RWPE2 (cell line): Measurements from ENCODE around the gene ADISSP.
A peak's percentile ranks its signal among the peaks of the same experiment; 100 is the strongest.

ENCODE experiments used
- ATAC-seq: fragments of 200-7000 bp; cut with Tn5 transposase; 3 replicates; pipeline ENCODE4 v1.9.1; 2021; ENCODE audit warnings: low read depth
- DNase-seq: peaks from one replicate; pipeline ENCODE4 v3.0.0-alpha.2; 2020; ENCODE audit warnings: low spot score
- H3K27ac ChIP-seq: fragments of 450-650 bp; 2 replicates; pipeline ENCODE4 v1.5.1; 2017; ENCODE audit warnings: mild to moderate bottlenecking; ENCODE audit not compliant: poor library complexity, severe bottlenecking
- H3K27me3 ChIP-seq: fragments of 250-450 bp; sonication (Bioruptor Pico); 2 replicates; pipeline ENCODE4 v1.5.1; 2021; ENCODE audit warnings: mild to moderate bottlenecking, moderate library complexity; ENCODE audit not compliant: insufficient read depth, poor library complexity, severe bottlenecking
- H3K36me3 ChIP-seq: fragments of 250-450 bp; sonication (Bioruptor Pico); 2 replicates; pipeline ENCODE4 v1.5.1; 2020; ENCODE audit warnings: low read depth, mild to moderate bottlenecking, moderate library complexity
- H3K4me1 ChIP-seq: fragments of 250-450 bp; sonication (Bioruptor Pico); 2 replicates; pipeline ENCODE4 v1.5.1; 2021; ENCODE audit warnings: mild to moderate bottlenecking, moderate library complexity; ENCODE audit not compliant: insufficient read depth, poor library complexity, severe bottlenecking
- H3K4me3 ChIP-seq: fragments of 250-450 bp; sonication (Bioruptor Pico); 2 replicates; pipeline ENCODE4 v1.5.1; 2021; ENCODE audit warnings: mild to moderate bottlenecking, moderate library complexity; ENCODE audit not compliant: severe bottlenecking
- H3K9me3 ChIP-seq: fragments of 250-450 bp; sonication (Bioruptor Pico); 2 replicates; pipeline ENCODE4 v1.5.1; 2021; ENCODE audit warnings: mild to moderate bottlenecking, moderate library complexity; ENCODE audit not compliant: severe bottlenecking
- CTCF ChIP-seq: fragments of 450-650 bp; IDR thresholded peaks from one replicate; pipeline ENCODE4 v1.5.1; 2017; ENCODE audit warnings: mild to moderate bottlenecking, moderate library complexity; ENCODE audit not compliant: poor library complexity, severe bottlenecking

Gene ADISSP

DNA sequence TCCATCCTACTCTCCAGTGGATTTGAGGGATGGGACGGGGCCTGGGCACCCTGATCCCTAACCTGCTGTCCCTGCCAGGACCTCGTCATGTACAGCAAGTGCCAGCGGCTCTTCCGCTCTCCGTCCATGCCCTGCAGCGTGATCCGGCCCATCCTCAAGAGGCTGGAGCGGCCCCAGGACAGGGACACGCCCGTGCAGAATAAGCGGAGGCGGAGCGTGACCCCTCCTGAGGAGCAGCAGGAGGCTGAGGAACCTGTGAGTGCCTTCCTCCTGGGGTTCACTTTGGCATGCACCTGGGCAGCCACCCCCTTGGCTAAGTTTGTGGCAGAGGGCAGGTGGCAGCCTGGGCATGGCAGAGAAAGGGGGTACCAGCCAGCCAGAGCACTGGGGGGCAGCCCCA lies 34.3 kb upstream of the ADISSP start:
- DNase-seq (no peak), ATAC-seq (no peak)
- H3K4me3 ChIP-seq = no peak overlapping the region
- H3K27ac ChIP-seq = no peak overlapping the region
- no peak for TF ChIP-seq CTCF
- no peaks in the 10 kb centered on the region for H3K27me3 ChIP-seq
- no peaks in the 10 kb centered on the region for H3K9me3 ChIP-seq
- H3K36me3 ChIP-seq = peaks cover 96% of the 10 kb centered on the region
- H3K4me1 ChIP-seq = peaks cover 35% of the 10 kb centered on the region

GRCh38 chr20:3801299-3801698 lies 33.7 kb upstream of the ADISSP start:
- H3K4me1 ChIP-seq = peaks cover 30% of the 10 kb centered on the region
- ATAC-seq (no peak), DNase-seq (no peak)
- no peak for TF ChIP-seq CTCF
- H3K36me3 ChIP-seq = peaks cover 95% of the 10 kb centered on the region
- H3K9me3 ChIP-seq = no peaks in the 10 kb centered on the region
- peak overlapping the region; percentile 74 for H3K27ac ChIP-seq
- H3K4me3 ChIP-seq = no peak overlapping the region
- no peaks in the 10 kb centered on the region for H3K27me3 ChIP-seq

- DNase-seq (peak; percentile 68), ATAC-seq (no peak)
- no peaks in the 10 kb centered on the region for H3K9me3 ChIP-seq
- H3K4me1 ChIP-seq = peaks cover 25% of the 10 kb centered on the region
- TF ChIP-seq CTCF = no peak
- H3K27me3 ChIP-seq = no peaks in the 10 kb centered on the region
- H3K27ac ChIP-seq = peak overlapping the region; percentile 74
- peaks cover 91% of the 10 kb centered on the region for H3K36me3 ChIP-seq
- H3K4me3 ChIP-seq = no peak overlapping the region
Observed at GRCh38 chr20:3800878-3801260, 33.3 kb upstream of the ADISSP start.

- Histone ChIP-seq H3K9me3 (no peaks in the 10 kb centered on the region), H3K36me3 (peaks cover 86% of the 10 kb centered on the region), H3K4me3 (no peak overlapping the region), H3K27me3 (no peaks in the 10 kb centered on the region), H3K4me1 (peaks cover 21% of the 10 kb centered on the region), H3K27ac (peak overlapping the region; percentile 74)
- TF ChIP-seq CTCF = no peak
- DNase-seq (no peak), ATAC-seq (no peak)
Observed at GRCh38 chr20:3800256-3800877, 32.8 kb upstream of the ADISSP start.

GRCh38 chr20:3798908-3799248 lies 31.3 kb upstream of the ADISSP start:
- Histone ChIP-seq H3K4me3 (no peak overlapping the region), H3K27ac (peak overlapping the region; percentile 74)
- no peak for ATAC-seq

More at GRCh38 chr20:3798908-3799248, 31.3 kb upstream of the ADISSP start:
- Histone ChIP-seq H3K9me3 (no peaks in the 10 kb centered on the region), H3K27me3 (no peaks in the 10 kb centered on the region), H3K36me3 (peaks cover 71% of the 10 kb centered on the region), H3K4me1 (peaks cover 15% of the 10 kb centered on the region)
- TF ChIP-seq CTCF = no peak
- no peak for DNase-seq
